IMR-90 (cell line): Measurements from ENCODE around the gene PRDM5. TPM values are rescaled to one million over a fixed set of nuclear protein-coding genes. Genes with fewer than 3 reads are reported as not detected.

Source experiments
- ATAC-seq: fragments of 200-7000 bp; cut with Tn5 transposase; 2 replicates; pipeline ENCODE4 v1.9.1; 2020; ENCODE audit warnings: low read depth, mild to moderate bottlenecking, moderate library complexity
- BruUV-seq: library from RNA; stranded (reverse); fragments of 400-500 nt; replicated peaks from 2 replicates; lab custom pipeline; 2021; lab: Mats Ljungman, UMichigan
- CTCF ChIA-PET: fragments of 300-600 bp; formaldehyde crosslinking; extraction: SDS; loops from one replicate; lab custom pipeline; 2021; ENCODE audit warnings: antibody characterized with exemption; lab: Yijun Ruan, JAX
- POLR2A ChIA-PET: fragments of 300-600 bp; sonication (Branson Sonifier 250); formaldehyde crosslinking; loops from one replicate; lab custom pipeline; 2022; ENCODE audit warnings: antibody characterized with exemption; ENCODE audit not compliant: unreplicated experiment; lab: Charles Lee
- DNase-seq: peaks from one replicate; pipeline ENCODE4 v3.0.0; 2013
- H2AFZ ChIP-seq: replicated peaks from 2 replicates; pipeline ENCODE3; 2013; ENCODE audit warnings: low read length, mild to moderate bottlenecking; ENCODE audit not compliant: poor library complexity
- H2AK5ac ChIP-seq: 2 replicates; pipeline ENCODE4 v1.6.1; 2013; ENCODE audit warnings: low read depth, low read length, inconsistent platforms
- H2AK9ac ChIP-seq: replicated peaks from 2 replicates; pipeline ENCODE3; 2013; ENCODE audit warnings: mild to moderate bottlenecking, low read depth, low read length, moderate library complexity; ENCODE audit not compliant: poor library complexity
- H2BK120ac ChIP-seq: 2 replicates; pipeline ENCODE4 v1.6.1; 2013; ENCODE audit warnings: low read depth, low read length, inconsistent platforms
- H2BK15ac ChIP-seq: 3 replicates; pipeline ENCODE4 v1.6.1; 2013; ENCODE audit warnings: low read depth, low read length, inconsistent platforms
- H2BK20ac ChIP-seq: 2 replicates; pipeline ENCODE4 v1.6.1; 2013; ENCODE audit warnings: low read depth, mild to moderate bottlenecking, inconsistent platforms, low read length, moderate library complexity
- H2BK5ac ChIP-seq: 2 replicates; pipeline ENCODE4 v1.6.1; 2013; ENCODE audit warnings: mild to moderate bottlenecking, low read depth, low read length, inconsistent platforms; ENCODE audit not compliant: poor library complexity, severe bottlenecking
- H3K14ac ChIP-seq: replicated peaks from 2 replicates; pipeline ENCODE4 v1.6.1; 2013; ENCODE audit warnings: low read depth, low read length, inconsistent platforms
- H3K18ac ChIP-seq: 2 replicates; pipeline ENCODE4 v1.6.1; 2013; ENCODE audit warnings: low read depth, low read length, control low read depth
- H3K23ac ChIP-seq: 2 replicates; pipeline ENCODE4 v1.6.1; 2013; ENCODE audit warnings: low read depth, low read length, inconsistent platforms
- H3K27ac ChIP-seq: 2 replicates; pipeline ENCODE4 v1.5.1; 2013; ENCODE audit warnings: mild to moderate bottlenecking, control low read depth, low read length; ENCODE audit not compliant: insufficient read depth
- H3K27me3 ChIP-seq: 2 replicates; pipeline ENCODE4 v1.6.1; 2013; ENCODE audit warnings: low read length; ENCODE audit not compliant: control insufficient read depth, insufficient read depth
- H3K36me3 ChIP-seq: 2 replicates; pipeline ENCODE4 v1.6.1; 2013; ENCODE audit warnings: low read length, mixed read lengths; ENCODE audit not compliant: control insufficient read depth, insufficient read depth
- H3K4ac ChIP-seq: 2 replicates; pipeline ENCODE4 v1.6.1; 2013; ENCODE audit warnings: low read depth, low read length, inconsistent platforms
- H3K4me1 ChIP-seq: 2 replicates; pipeline ENCODE4 v1.6.1; 2013; ENCODE audit warnings: low read length, mixed read lengths; ENCODE audit not compliant: control insufficient read depth, insufficient read depth
- H3K4me2 ChIP-seq: 2 replicates; pipeline ENCODE4 v1.6.1; 2013; ENCODE audit warnings: low read depth, mild to moderate bottlenecking, control low read depth, low read length, moderate library complexity
- H3K4me3 ChIP-seq: 2 replicates; pipeline ENCODE4 v1.5.1; 2013; ENCODE audit warnings: low read depth, mild to moderate bottlenecking, control low read depth, low read length, moderate library complexity; ENCODE audit not compliant: insufficient read depth
- H3K56ac ChIP-seq: 2 replicates; pipeline ENCODE4 v1.6.1; 2013; ENCODE audit warnings: low read length, inconsistent platforms; ENCODE audit not compliant: insufficient read depth; ENCODE audit errors: extremely low read depth
- H3K79me1 ChIP-seq, 2 experiments: 2 replicates each; pipeline ENCODE4 v1.6.1; 2013; ENCODE audit warnings: low read length in 2 of 2, inconsistent platforms in 1 of 2, low read depth in 1 of 2
- H3K9ac ChIP-seq: 2 replicates; pipeline ENCODE4 v1.6.1; 2013; ENCODE audit warnings: low read depth, low read length, control low read depth
- H3K9me1 ChIP-seq: 2 replicates; pipeline ENCODE4 v1.6.1; 2013; ENCODE audit warnings: low read length, inconsistent platforms; ENCODE audit not compliant: insufficient read depth
- H3K9me3 ChIP-seq: 2 replicates; pipeline ENCODE4 v1.6.1; 2013; ENCODE audit warnings: low read length; ENCODE audit not compliant: control insufficient read depth, insufficient read depth
- H4K20me1 ChIP-seq: 2 replicates; pipeline ENCODE4 v1.6.1; 2013; ENCODE audit warnings: low read length, inconsistent platforms; ENCODE audit not compliant: insufficient read depth
- H4K5ac ChIP-seq: 2 replicates; pipeline ENCODE4 v1.6.1; 2013; ENCODE audit warnings: mild to moderate bottlenecking, low read depth, low read length, control low read depth
- H4K8ac ChIP-seq, 2 experiments: 2 replicates each; pipeline ENCODE4 v1.6.1; 2013; ENCODE audit warnings: low read depth in 2 of 2, low read length in 2 of 2, control low read depth in 1 of 2, inconsistent platforms in 1 of 2
- H4K91ac ChIP-seq: 2 replicates; pipeline ENCODE4 v1.6.1; 2013; ENCODE audit warnings: low read depth, low read length, inconsistent platforms; ENCODE audit not compliant: insufficient read depth
- FOS ChIP-seq: fragments of 150-350 bp; IDR thresholded peaks from 2 replicates; pipeline ENCODE4 v1.6.1; 2016; ENCODE audit warnings: low read depth, low read length
- MAFK ChIP-seq: IDR thresholded peaks from 2 replicates; pipeline ENCODE4 v1.6.1; 2012; ENCODE audit warnings: low read depth, low read length, improper control_type of control experiment
- WGBS, 2 experiments: methylation state at CpG; one replicate each; pipeline versions ENCODE4 v1.1.5 to v1.1.7; 2013; ENCODE audit warnings: missing lambda C conversion rate in 2 of 2; ENCODE audit not compliant: insufficient read length in 1 of 2; ENCODE audit errors: extremely low coverage in 2 of 2; 5-methylcytosine and 5-hydroxymethylcytosine counted together
- dilution Hi-C: fragments of 300-500 bp; cut with HindIII; formaldehyde crosslinking; loops from one replicate; pipeline ENCODE4 v1.14.3; 2018; ENCODE audit warnings: low sequenced_read_pairs; ENCODE audit not compliant: unreplicated experiment
- in situ Hi-C: fragments of 300-500 bp; cut with MboI; formaldehyde crosslinking; loops from 3 replicates; pipeline ENCODE4 v1.14.3; 2019; ENCODE audit warnings: low sequenced_read_pairs, inconsistent platforms, mixed read lengths
- intact Hi-C: fragments of 100-400 bp; cut with micrococcal nuclease; formaldehyde crosslinking; loops from 2 replicates; pipeline ENCODE4 v1.10.0; 2022
- polyA plus RNA-seq, 3 experiments: library from polyadenylated mRNA; depleted of rRNA; stranded (reverse); fragments of >200 nt; gene quantifications; 2 replicates each; pipeline ENCODE4 v1.2.3, GENCODE V29; 2012; ENCODE audit warnings: low replicate concordance in 1 of 3
- total RNA-seq: library from RNA; depleted of rRNA; stranded (reverse); fragments of >200 nt; gene quantifications from 2 replicates; pipeline ENCODE4 v1.2.3, GENCODE V29; 2012
- TF ChIP-seq, protein P1 (sequence below): fragments of 150-350 bp; IDR thresholded peaks from 2 replicates; pipeline ENCODE4 v1.6.1; 2016; ENCODE audit warnings: low read depth, mild to moderate bottlenecking, low read length, moderate library complexity, borderline replicate concordance

Gene PRDM5
- total and polyA plus RNA-seq, 2 of the 4 experiments (the other 2 are of a cell fraction): 4.1 to 10.8 TPM

- H3K4ac ChIP-seq: no peak overlapping the region
- ATAC-seq: no peak
- WGBS, 2 experiments: no CpG with 5 or more reads among the region's 2 CpGs
- no peak overlapping the region for H4K5ac ChIP-seq
- H4K20me1 ChIP-seq: no peaks in the 10 kb centered on the region
- H3K9ac ChIP-seq: no peak overlapping the region
- no peak overlapping the region for H2BK15ac ChIP-seq
- H3K79me1 ChIP-seq: no peaks in the 10 kb centered on the region
- H3K18ac ChIP-seq: no peak overlapping the region
- H2BK120ac ChIP-seq: no peak overlapping the region
- H3K36me3 ChIP-seq: no peaks in the 10 kb centered on the region
- no peak overlapping the region for H2BK5ac ChIP-seq
- no TSS peak for BruUV-seq
- DNase-seq: peak; percentile 82
- H3K23ac ChIP-seq: no peak overlapping the region
- H3K4me3 ChIP-seq: no peak overlapping the region
- H2BK20ac ChIP-seq: no peak overlapping the region
- intact Hi-C loops (no loop called here), dilution Hi-C loops (no loop called here), in situ Hi-C loops (no loop called here)
- H4K8ac ChIP-seq: no peak overlapping the region
- H3K4me2 ChIP-seq: no peak overlapping the region
- H3K27ac ChIP-seq: no peak overlapping the region
- ChIA-PET CTCF (no interaction called here), POLR2A (no interaction called here)
- H3K27me3 ChIP-seq: no peaks in the 10 kb centered on the region
- no peak overlapping the region for H3K56ac ChIP-seq
- no peak overlapping the region for H2AFZ ChIP-seq
- H4K91ac ChIP-seq: no peak overlapping the region
- peak; percentile 96 for TF ChIP-seq MAFK
- TF ChIP-seq, protein P1, sequence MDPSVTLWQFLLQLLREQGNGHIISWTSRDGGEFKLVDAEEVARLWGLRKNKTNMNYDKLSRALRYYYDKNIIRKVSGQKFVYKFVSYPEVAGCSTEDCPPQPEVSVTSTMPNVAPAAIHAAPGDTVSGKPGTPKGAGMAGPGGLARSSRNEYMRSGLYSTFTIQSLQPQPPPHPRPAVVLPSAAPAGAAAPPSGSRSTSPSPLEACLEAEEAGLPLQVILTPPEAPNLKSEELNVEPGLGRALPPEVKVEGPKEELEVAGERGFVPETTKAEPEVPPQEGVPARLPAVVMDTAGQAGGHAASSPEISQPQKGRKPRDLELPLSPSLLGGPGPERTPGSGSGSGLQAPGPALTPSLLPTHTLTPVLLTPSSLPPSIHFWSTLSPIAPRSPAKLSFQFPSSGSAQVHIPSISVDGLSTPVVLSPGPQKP: no peak
- peak; percentile 49; the same call in 1 of the 2 replicates for TF ChIP-seq FOS
- no peaks in the 10 kb centered on the region; the same call in 1 of the 2 replicates for H3K4me1 ChIP-seq
- no peaks in the 10 kb centered on the region; the same call in 1 of the 2 replicates for H3K9me1 ChIP-seq
- H2AK9ac ChIP-seq: no peak overlapping the region
- H3K14ac ChIP-seq: no peak overlapping the region
- no peak overlapping the region for H2AK5ac ChIP-seq
- H3K9me3 ChIP-seq: no peaks in the 10 kb centered on the region
These were observed 227.6 kb downstream of the PRDM5 start for GRCh38 chr4:120694973-120695372.
